ENCODE data around the gene LAMC2.

GRCh38 chr1:183166454-183166853, 19.6 kb upstream of the LAMC2 start:
- TF ChIP-seq EZH2 (IDR thresholded peaks at IDR 0.05; ENCODE audit: low read length) = no peak
- TF ChIP-seq CTCF (optimal IDR thresholded peaks at IDR 0.05 in 1 of 3, IDR thresholded peaks at IDR 0.05 in 1 of 3, conservative IDR thresholded peaks at IDR 0.05 in 1 of 3; ENCODE audit: extremely low read depth in 1 of 3, insufficient read depth in 2 of 3, low read length in 3 of 3) = no peak
